Endometrium (tissue), 2 donors: ENCODE measurements around the gene COG5.
A peak's percentile ranks its signal among the peaks of the same experiment; 100 is the strongest.

Experiments
- FAIRE-seq: peaks from 2 replicates; lab custom pipeline; 2012; peaks lifted over from hg19 to GRCh38; lab: Jason Lieb, UNC
- donor health status: control.
- donor health status: control.

Gene COG5

DNA sequence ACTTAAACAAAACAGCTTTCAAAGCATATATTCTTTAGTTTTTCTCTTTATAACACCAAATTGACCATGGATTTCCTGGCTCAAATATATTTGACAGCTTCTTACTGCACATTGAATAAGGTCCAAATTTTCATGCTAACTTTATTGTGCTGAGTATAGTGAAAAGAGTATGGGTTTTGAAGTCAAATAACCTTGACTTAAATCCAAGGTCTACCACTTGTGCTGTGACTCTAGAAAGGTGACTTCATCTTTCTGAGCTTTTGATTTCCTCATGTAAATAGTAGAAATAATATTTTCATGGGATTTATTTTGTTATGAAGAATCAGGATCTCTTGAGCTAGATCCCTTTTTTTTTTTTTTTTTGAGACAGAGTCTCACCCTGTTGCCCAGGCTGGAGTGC is 233.2 kb downstream of the COG5 start:
- no peak for FAIRE-seq

DNA sequence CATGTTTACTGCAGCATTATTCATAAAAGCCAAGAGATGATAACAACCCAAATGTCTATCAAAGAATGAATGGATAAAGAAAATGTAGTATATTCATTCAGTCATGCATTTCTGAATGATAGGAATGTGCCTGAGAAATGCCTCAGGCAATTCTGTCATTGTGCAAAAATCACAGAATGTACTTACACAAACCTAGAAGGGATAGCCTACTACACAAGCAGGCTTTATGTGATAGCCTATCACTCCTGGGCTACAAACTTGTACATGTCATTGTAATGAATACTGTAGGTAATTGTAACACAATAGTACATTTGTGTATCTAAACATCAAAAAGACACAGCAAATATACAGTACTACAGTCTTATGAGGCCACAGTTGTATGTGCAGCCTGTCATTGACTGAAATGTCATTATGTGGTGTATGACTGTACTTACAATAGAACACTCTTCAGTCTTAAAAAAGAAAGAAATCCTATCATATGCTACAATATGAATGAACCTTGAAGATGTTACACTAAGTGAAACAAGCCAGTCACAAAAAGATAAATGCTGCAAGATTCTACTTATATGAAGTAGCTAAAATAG is 235.6 kb downstream of the COG5 start:
- FAIRE-seq, result no peak

DNA sequence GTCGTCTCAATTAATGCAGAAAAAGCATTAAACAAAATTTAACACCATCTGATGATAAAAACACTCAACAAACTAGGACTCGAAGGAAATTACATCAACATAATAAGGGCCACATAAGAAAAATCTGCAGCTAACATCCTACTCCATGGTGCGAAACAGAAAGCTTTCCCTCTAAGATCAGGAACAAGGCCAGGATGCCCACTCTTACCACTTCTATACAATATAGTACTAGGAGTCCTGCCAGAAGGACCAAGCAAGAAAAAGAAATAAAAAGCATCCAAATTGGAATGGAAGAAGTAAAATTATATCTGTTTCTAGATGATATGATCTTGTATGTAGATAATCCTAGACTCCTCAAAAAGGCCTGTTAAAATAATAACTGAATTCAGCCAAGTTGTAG is 237.7 kb downstream of the COG5 start:
- no peak for FAIRE-seq

DNA sequence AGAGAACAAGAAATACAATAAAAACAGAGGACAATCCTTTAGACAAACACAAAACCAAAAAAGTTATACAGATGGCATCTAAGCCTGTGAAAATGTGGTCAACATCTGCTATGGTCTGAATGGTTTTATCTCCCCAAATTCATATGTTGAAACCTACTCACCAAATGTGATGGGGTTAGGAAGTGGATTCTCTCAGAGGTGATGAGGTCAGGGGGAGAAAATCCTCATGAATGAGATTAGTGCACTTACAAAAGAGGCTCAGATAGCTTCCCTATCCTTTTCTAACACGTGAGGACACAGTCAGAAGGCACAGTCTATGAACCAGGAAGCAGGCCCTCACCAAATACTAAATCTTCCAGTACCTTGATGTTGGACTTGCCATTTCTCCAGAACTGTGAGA is 241.7 kb downstream of the COG5 start:
- no peak for FAIRE-seq

DNA sequence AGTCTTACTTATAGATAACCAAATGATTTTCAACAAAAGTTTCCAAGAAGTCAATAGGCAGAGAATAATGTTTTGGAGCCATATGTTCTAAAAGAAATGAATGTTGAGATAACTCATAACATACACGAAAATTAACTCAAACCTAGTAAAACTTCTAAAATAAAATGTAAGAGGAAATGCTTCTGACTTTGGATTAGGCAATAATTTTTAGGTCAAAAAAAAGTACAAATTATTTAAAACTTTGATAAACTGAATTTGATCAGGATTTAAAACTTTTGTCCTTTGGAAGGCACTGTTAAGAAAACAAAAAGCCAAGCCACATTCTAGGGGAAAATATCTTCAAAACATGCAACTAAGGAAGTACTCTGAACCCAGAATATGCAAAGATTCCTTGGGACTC is 242.1 kb downstream of the COG5 start:
- FAIRE-seq, result no peak

DNA sequence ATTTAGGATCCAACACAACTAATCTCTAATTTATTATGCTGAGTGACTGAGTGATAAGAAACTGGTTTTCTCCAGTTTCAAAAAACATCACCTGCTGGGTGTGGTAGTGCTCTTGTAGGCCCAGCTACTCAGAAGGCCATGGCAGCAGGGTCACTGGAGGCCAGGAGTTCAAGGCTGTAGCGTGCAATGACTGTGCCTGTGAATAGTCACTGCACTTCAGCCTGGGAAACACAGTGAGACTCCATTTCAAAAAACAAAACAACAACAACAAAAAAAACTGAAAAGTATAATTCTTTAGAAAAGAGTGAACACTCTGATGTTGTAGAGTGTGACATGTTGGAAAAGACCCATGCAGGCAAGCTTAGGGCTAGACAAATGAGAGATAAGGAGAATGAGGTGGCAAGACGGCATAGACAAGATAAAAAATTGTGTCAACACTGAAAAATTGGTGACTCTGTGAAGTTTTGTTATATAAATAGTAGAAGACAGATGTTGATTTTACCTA is 243.9 kb downstream of the COG5 start:
- no peak for FAIRE-seq

DNA sequence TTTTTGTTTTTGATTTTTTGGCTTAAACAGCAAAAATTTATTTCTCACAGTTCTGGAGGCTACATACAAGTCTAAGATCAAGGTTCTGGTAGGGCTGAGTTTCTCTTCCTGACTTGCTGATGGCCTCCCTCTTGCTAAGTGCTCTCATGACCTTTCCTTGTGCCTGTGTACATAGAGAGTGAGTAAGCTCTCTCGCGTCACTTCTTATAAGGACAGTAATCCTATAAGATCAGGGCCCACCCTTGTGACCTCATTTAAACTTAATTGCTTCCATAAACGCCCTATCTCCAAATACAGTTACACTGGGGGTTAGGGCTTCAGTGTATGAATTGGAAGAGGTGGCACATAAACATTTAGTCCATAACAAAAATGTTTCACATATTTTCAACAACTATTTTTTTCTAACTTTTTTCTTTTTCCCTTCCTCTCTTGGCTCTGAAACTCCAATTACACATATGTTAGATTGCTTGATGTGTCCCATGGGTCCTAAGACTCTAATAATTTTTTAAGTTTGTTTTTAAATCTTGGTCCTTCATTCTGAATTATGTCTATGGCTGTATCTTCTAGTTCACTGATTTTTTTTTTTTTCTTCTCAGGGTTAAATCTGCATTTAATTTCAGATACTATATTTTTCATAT is 245.1 kb downstream of the COG5 start:
- FAIRE-seq, result no peak

DNA sequence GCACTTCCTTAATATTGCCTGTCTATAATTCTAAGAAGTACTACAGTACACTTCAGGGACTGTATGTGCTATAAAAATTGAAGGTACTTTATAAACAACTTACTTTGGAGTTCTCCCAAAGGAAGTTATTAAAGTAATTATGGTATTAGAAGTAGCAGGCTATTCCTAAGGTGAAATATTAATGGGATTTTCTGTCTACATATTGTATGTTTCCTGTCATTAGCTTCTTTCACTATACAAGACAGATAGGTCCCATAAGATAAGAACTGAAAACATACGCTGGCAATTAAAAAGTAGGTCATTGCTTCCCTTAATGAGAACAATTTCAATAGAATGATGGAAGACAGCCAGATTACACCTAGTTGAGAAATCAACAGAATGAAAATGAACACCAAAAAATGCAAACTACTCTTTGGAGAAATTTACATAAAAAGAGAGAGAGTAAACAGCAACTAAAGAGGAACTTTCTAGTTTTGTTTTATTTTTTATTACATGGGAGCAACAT is 248.0 kb downstream of the COG5 start:
- FAIRE-seq, result peak; percentile 88

DNA sequence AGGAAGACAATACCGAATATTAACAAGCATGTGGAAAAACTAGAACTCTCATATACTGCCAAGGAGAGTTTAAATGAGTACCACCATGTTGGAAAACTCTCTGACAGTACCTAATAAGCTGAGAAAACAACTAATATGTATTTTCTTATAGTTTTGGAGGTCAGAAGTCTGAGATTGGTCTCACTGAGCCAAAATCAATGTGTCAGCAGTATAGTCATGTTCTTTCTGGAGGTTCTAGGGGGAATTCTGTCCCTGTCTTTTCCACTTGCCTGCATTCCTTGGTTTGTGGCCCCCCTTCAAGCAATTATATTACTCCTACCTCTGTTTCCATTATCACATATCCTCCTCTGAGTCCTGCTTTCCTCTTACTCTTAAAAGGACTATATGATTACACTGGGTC is 250.4 kb downstream of the COG5 start:
- FAIRE-seq, result no peak

DNA sequence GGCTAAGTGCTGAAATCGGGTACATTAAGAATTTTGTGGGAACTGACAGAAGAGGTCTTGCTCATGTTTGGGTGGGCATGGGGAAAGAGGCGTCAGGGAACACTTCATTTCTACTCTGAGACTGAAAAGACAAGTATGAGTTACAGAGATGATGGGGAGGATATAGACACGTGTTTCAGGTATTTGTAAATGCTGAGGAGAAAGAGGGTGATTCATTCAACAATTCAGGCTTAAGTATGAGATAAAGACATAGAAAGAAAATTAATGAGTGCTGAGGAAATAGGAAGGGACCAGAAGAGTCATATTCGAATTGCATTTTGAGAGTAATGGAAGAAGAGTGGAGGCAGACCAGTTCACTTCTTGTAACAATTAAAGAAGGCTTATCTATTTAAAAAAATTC is 251.3 kb downstream of the COG5 start:
- no peak for FAIRE-seq

DNA sequence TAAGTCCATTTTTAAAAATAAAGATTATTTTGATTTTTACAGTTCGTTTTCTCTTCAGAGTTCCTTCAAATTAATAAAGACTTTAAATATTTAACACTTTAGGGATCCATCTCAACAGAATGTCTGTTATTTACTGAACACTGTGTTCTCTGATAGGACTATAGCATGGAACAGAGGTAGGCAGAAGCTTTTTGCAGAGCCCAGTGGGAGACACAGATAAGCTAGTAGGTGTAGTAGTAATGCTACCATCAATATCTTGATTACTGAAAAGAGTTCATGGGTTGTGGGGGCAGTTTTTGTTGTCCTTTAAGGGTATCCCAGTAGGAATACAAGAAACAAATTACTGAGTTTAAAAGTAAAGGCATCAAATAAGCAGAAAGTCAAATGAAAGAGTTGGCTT is 254.4 kb downstream of the COG5 start:
- no peak for FAIRE-seq

DNA sequence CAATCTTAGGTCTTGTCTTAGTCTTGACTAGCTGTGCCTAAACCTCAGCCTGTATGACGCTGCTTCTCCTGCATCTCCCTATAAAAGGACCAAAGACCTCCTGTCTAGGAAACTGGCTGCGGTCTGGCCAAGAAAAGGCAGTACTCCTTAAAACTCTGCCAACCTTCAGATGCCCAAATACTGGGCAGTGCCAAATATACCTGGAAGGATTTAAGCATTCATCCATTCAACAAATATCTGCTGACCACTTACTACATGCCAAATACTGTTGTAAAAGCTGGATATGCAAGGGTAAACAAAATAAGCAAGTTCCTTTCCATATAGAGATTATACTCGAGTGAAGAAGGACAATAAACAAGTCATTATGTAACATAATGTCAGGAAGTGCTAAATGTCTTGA is 259.1 kb downstream of the COG5 start:
- no peak for FAIRE-seq

DNA sequence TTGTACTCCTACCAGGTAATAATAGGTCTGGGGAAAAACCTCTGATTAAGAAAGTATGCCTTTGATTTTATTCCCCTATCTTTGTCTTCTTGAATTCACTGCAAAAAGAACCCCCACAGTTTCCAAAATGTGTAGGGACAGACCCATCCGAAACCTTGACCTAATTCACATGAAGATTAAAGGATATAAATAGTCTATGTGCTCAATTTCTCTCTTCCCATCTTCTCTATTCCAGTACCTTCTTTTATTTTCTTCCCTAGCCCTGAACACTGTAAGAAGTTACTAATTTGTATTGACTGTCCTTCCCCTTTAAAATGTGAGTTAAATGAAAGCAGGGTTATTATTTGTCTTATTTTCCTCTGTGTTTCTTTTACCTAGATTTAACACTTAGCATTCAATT is 259.7 kb downstream of the COG5 start:
- no peak for FAIRE-seq

DNA sequence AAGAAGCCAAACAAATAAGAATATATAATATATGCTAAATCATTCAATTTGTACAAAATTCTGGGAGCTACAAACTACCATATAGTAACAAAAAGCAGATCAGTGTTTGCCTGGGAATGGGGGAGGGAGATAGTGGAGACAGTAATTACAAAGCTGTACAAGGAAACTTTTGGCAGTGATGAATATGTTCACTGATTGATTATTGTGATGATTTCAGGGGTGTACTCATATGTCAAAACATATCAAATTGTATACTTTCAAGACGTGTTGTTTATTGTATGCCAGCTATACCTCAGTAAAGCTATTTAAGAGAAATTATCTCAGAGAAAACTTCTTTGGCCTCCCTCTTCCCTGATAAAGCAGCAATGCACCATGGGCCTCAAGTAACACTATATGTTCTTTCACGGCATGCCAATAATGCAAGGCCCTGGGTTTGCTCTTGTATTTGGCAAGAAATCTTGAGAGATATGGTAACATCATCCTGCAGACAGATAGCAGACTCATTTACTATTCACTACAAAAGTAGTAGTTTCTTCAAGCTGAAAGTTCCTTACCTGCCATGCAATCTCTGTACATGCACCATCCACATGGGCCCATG is 261.4 kb downstream of the COG5 start:
- FAIRE-seq, result no peak

DNA sequence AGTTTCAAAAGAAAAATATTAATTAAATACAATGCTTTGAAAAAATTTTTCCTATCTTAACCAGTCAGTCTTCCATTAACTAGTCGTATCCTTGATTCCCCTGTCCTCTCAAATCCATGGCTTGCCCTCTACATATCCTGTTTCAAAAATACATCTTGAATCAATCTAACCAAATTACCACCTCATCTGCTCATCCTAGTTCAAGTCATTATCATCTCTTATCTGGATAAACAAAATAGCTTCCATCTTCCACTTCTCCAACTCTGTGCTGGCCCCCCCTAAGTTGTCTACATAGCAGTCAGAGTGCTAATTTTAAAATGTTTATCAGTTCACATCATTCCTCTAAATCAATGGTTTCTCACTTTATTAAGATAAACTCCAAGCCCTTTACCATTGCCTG is 269.5 kb downstream of the COG5 start:
- FAIRE-seq, result no peak

DNA sequence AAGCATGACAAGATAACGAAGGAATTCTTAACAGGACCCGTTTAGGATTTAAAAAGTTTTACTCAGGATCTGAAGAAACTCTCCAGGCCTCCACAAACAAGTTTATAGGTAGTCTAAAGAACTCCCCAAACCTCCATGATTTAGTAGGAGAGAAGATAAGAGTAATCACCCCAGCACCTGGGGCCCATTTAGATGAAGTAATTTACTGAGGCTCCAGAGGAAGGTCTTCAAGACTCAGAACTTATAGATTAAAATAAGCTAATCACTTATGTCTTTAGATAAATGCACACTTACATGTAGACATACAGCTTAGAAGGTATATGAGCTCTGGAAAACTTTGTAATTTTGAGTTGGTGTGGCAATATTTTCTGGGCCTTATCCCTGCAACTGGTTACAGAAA is 271.1 kb downstream of the COG5 start:
- no peak for FAIRE-seq

DNA sequence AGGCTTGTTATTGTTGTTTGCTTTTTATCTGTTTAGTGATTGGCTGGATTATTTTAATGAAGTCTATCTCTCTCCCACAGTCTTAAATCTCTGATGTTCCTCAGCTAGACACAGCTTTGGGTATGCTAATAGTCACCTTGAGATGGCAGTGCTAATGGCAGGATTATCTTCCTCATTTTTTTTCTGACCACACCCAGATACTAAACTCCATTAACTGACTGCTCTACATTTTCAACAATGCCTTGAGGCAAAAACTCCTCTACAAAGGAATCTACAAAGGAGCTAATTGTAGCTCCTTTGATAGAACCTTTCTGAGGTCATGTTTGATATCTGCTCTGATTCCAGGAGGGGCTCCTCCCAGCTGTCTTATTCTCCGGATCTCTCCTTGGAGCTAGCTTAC is 272.3 kb downstream of the COG5 start:
- FAIRE-seq, result no peak

DNA sequence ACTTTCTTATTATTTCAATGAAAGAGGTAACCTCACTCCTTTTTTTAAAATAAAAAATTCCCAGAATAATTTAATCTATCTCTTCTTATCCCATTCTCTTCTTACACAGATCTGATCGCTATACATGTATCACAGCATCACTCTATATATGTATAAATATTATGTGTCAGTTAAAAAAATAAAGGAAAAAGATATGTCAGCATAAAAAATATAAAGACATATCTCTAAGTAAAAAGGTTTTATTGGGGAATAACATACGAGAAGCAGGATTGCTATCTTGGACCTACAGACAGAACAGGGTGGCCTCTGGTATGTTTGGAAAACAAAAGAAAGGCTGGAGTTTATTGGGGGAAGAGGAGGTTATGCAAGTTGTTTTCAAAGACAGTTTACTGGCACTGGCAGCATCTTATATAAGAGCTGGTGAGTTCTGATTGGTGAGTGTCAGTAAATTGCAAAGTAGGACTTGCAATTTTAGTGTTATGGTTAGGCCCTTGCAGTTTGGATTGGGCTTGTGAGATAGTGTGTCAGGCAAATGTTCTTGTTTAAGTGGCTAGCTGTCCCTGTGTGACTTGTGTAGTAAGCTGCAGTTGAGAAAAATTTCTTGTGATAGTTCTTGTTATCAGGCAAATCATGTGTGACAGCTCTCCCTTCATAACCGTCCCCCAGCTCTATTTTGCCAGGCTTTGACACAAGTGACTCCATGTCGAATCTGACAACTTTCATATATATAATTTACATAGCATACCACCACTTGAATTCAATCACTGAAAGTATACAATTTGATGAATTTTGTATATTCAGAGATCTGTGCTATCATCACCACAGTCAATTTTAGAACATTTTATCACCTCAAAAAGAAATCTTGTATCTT is 276.7 kb downstream of the COG5 start:
- no peak for FAIRE-seq

DNA sequence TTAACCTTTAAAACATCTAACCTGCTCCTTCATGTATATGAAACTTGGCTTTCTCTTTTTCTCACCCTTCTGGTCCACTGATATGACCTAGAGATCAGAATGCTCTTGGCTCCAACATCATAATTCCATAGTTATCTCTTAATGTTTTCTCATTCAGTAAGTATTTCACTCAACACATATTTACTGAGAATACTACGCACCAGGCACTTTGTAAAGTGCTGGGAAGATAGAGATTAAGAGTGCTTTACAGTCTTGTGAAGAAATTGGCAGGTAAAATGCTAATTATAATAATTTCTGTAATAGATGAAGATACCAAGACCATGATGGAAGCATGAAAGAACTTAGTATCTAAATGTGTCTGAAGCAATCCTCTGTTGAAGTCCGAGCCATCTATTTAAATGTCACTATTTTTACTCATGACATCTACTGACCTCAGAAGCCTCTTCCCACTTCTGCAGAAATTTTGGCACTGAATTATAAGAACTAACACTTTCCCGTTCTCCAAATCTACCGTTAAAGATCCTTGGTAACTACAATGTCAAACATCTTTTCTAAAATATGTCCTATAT is 278.7 kb downstream of the COG5 start:
- no peak for FAIRE-seq

DNA sequence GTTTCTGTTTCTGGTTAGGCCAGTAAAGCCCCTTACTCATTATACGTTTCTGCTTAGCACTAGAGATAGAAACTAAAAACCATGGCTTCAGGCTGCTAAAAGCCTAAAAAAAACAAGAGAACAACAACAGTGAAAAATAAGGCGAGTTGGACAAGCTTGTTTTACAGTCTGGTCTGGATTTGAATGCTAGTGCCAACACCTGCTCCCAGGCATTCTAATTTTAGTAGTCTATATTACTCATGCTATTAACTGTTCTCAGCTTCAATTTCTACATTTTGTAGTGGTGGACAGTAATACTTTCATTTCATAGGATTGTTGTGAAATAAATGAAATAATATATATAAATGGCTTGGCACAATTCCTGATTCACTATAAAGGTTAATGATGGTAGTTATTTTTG is 286.4 kb downstream of the COG5 start:
- no peak for FAIRE-seq

DNA sequence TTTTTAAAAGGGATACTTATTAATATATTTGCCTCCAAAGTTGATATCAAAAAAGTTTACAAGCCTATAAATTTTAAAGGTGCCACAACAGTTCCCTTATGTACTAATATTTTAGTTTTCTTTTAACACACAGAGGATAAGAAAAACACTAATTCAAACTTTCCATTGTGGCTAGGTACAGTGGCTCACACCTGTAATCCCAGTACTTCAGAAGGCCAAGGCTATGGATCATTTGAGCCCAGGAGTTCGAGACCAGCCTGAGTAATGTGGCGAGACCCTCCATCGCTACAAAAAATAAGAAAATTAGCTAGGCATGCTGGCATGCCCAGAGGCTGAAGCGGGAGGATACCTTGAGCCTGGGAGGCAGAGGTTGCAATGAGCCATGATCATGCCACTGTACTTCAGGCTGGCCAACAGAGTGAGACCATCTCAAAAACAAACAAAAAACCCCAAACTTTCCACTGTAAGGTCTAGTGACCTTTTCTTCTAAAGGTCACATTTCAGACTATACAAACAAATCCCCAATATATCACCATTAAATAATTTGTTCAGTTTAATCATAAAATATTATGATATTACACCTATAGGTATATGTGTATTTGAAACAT is 287.4 kb downstream of the COG5 start:
- FAIRE-seq, result no peak

DNA sequence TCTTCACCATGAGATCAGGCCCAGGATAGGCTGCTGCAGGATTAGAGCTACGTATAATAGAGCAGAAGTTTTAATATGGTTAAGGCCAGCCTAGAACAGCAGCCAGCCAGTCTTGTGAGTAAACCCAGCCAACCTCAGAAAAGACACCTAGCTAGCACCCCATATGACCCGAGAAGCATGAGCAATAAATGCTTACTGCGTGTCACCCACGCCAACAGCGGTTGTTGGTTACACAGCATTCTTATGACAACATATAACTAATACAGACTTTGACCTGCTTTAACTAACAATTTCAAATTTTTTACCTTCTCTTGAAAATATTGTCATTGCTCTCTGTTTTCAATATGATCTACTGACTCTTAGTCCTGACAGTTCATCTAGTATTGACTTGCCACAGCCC is 289.2 kb downstream of the COG5 start:
- FAIRE-seq, result no peak
